A549 (cell line): ENCODE results near the gene PPP1R14D. TPM values are rescaled to one million over a fixed set of nuclear protein-coding genes. Genes with fewer than 3 reads are reported as not detected.

Experiments used
- ATAC-seq, 2 experiments: fragments of 200-7000 bp in 1 of 2; fragments of >200 bp in 1 of 2; cut with Nextera tagmentation in 1 of 2; cut with Tn5 transposase in 1 of 2; 3 replicates each; pipeline versions ENCODE4 v1.8.0 to v1.9.1; 2018 to 2020; ENCODE audit warnings: mild to moderate bottlenecking in 1 of 2, moderate library complexity in 1 of 2
- CTCF ChIA-PET: fragments of 300-600 bp; sonication (Branson Sonifier 250); formaldehyde crosslinking; extraction: SDS; loops from one replicate; lab custom pipeline; 2021; ENCODE audit warnings: antibody characterized with exemption, inconsistent platforms; lab: Yijun Ruan, JAX
- POLR2A ChIA-PET: fragments of 350-600 bp; formaldehyde crosslinking; extraction: SDS; loops from one replicate; lab custom pipeline; 2021; ENCODE audit warnings: antibody characterized with exemption, inconsistent platforms; lab: Yijun Ruan, JAX
- DNase-seq, 2 experiments: peaks; one replicate each; pipeline versions ENCODE4 v3.0.0 to v3.0.0-alpha.2; 2011 to 2016; ENCODE audit warnings: low read depth in 1 of 2, low spot score in 1 of 2
- FAIRE-seq: peaks from 2 replicates; lab custom pipeline; 2011; peaks lifted over from hg19 to GRCh38; lab: Jason Lieb, UNC
- H3K27ac ChIP-seq, 2 experiments: fragments of >200 bp; sonication (Bioruptor Twin); formaldehyde crosslinking; 3 replicates each; pipeline ENCODE4 v1.5.1; 2016 to 2017
- H3K4me1 ChIP-seq: fragments of >200 bp; sonication (Bioruptor Twin); formaldehyde crosslinking; 3 replicates; pipeline ENCODE4 v1.6.1; 2016
- H3K4me2 ChIP-seq: fragments of >200 bp; sonication (Bioruptor Twin); formaldehyde crosslinking; 3 replicates; pipeline ENCODE4 v1.6.1; 2016
- H3K4me3 ChIP-seq: fragments of >200 bp; sonication (Bioruptor Twin); formaldehyde crosslinking; 3 replicates; pipeline ENCODE4 v1.5.1; 2016
- H3K9me3 ChIP-seq: fragments of >200 bp; sonication (Bioruptor Twin); formaldehyde crosslinking; 3 replicates; pipeline ENCODE4 v1.6.1; 2016
- BHLHE40 ChIP-seq: IDR thresholded peaks from 2 replicates; pipeline ENCODE4 v1.6.1; 2012; ENCODE audit warnings: low read depth, low read length, inconsistent platforms
- CBX8 ChIP-seq: fragments of 200-600 bp; sonication (generic); IDR thresholded peaks from 2 replicates; pipeline ENCODE4 v1.6.1; 2016
- CHD4 ChIP-seq: fragments of 200-600 bp; sonication (generic); IDR thresholded peaks from 2 replicates; pipeline ENCODE4 v1.6.1; 2016; ENCODE audit warnings: antibody characterized with exemption, mild to moderate bottlenecking, borderline replicate concordance
- ESRRA ChIP-seq: fragments of 150-350 bp; IDR thresholded peaks from 2 replicates; pipeline ENCODE4 v1.6.1; 2014; ENCODE audit warnings: mild to moderate bottlenecking, low read length, borderline replicate concordance
- FOSB ChIP-seq: fragments of 250-450 bp; sonication (Bioruptor Pico); IDR thresholded peaks from 2 replicates; pipeline ENCODE4 v1.5.0; 2020; ENCODE audit warnings: mild to moderate bottlenecking, moderate library complexity
- FOXS1 ChIP-seq: fragments of 250-450 bp; sonication (Bioruptor Pico); IDR thresholded peaks from 2 replicates; pipeline ENCODE4 v1.5.0; 2020; ENCODE audit warnings: mild to moderate bottlenecking, moderate library complexity
- GATA3 ChIP-seq: IDR thresholded peaks from 2 replicates; pipeline ENCODE4 v1.6.1; 2012; ENCODE audit warnings: borderline replicate concordance
- JUN ChIP-seq, 2 experiments: fragments of >200 bp; sonication (Bioruptor Twin); formaldehyde crosslinking; IDR thresholded peaks; 2 replicates in 1 of 2; 3 replicates in 1 of 2; pipeline ENCODE4 v1.6.1; 2016 to 2017
- MYC ChIP-seq: IDR thresholded peaks from 2 replicates; pipeline ENCODE4 v1.6.1; 2012; ENCODE audit warnings: mild to moderate bottlenecking, inconsistent platforms, low read length, improper control_type of control experiment, borderline replicate concordance
- NFE2L2 ChIP-seq: fragments of 150-350 bp; conservative IDR thresholded peaks from 2 replicates; pipeline ENCODE4 v1.6.1; 2014; ENCODE audit warnings: low read length
- NPAS2 ChIP-seq: fragments of 250-450 bp; sonication (Bioruptor Pico); IDR thresholded peaks from 2 replicates; pipeline ENCODE4 v1.8.0; 2022; ENCODE audit warnings: mild to moderate bottlenecking, moderate library complexity, borderline replicate concordance
- PHF8 ChIP-seq: fragments of 200-600 bp; sonication (generic); IDR thresholded peaks from 2 replicates; pipeline ENCODE4 v1.6.1; 2016; ENCODE audit warnings: low read depth, mild to moderate bottlenecking, antibody characterized with exemption, moderate library complexity, borderline replicate concordance
- POLR2A ChIP-seq: IDR thresholded peaks from 2 replicates; pipeline ENCODE4 v1.6.1; 2012; ENCODE audit warnings: mild to moderate bottlenecking, low read length
- RCOR1 ChIP-seq: fragments of 150-350 bp; IDR thresholded peaks from 2 replicates; pipeline ENCODE4 v1.6.1; 2014; ENCODE audit warnings: antibody characterized with exemption, low read length, low read depth
- RNF2 ChIP-seq: fragments of 200-600 bp; sonication (generic); IDR thresholded peaks from 2 replicates; pipeline ENCODE4 v1.6.1; 2016; ENCODE audit warnings: low read depth, mild to moderate bottlenecking, antibody characterized with exemption, moderate library complexity, borderline replicate concordance
- TFCP2L1 ChIP-seq: fragments of 250-450 bp; sonication (Bioruptor Pico); IDR thresholded peaks from 2 replicates; pipeline ENCODE4 v1.5.0; 2021; ENCODE audit warnings: mild to moderate bottlenecking
- WGBS: methylation state at CpG from one replicate; pipeline ENCODE4 v1.1.6; 2017; ENCODE audit errors: missing lambda C conversion rate; 5-methylcytosine and 5-hydroxymethylcytosine counted together
- polyA plus RNA-seq, 4 experiments: library from polyadenylated mRNA; depleted of rRNA in 3 of 4; stranded (reverse); fragments of >200 nt; fragmentation: RNase III in 1 of 4; extraction: RNeasy Plus Mini Kit Qiagen cat#74134 plus additional on column Dnase treatment in 1 of 4; gene quantifications; 2 replicates in 3 of 4; 3 replicates in 1 of 4; pipeline ENCODE4 v1.2.3, GENCODE V29; 2011 to 2017
- TF ChIP-seq, protein P1 (sequence below): fragments of 250-450 bp; sonication (Bioruptor Pico); IDR thresholded peaks from 2 replicates; pipeline ENCODE4 v1.5.0; 2020; ENCODE audit warnings: low read depth, mild to moderate bottlenecking, moderate library complexity
- TF ChIP-seq, protein P2 (sequence below): fragments of 450-650 bp; IDR thresholded peaks from 2 replicates; pipeline ENCODE4 v1.6.1; 2014; ENCODE audit warnings: antibody characterized with exemption
- TF ChIP-seq, protein P3 (sequence below): fragments of 250-450 bp; sonication (Bioruptor Pico); IDR thresholded peaks from 2 replicates; pipeline ENCODE4 v1.5.0; 2021; ENCODE audit warnings: mild to moderate bottlenecking, moderate library complexity, borderline replicate concordance
- TF ChIP-seq, protein P4 (sequence below): fragments of >200 bp; sonication (Bioruptor Twin); formaldehyde crosslinking; IDR thresholded peaks from 2 replicates; pipeline ENCODE4 v1.6.1; 2016
- TF ChIP-seq, protein P5 (sequence below): fragments of >200 bp; sonication (Bioruptor Twin); formaldehyde crosslinking; IDR thresholded peaks from 3 replicates; pipeline ENCODE4 v1.5.1; 2016

PPP1R14D gene
- polyA plus RNA-seq, 2 of the 4 experiments (the other 2 are of a cell fraction): 0.21 to 1.1 TPM

DNA sequence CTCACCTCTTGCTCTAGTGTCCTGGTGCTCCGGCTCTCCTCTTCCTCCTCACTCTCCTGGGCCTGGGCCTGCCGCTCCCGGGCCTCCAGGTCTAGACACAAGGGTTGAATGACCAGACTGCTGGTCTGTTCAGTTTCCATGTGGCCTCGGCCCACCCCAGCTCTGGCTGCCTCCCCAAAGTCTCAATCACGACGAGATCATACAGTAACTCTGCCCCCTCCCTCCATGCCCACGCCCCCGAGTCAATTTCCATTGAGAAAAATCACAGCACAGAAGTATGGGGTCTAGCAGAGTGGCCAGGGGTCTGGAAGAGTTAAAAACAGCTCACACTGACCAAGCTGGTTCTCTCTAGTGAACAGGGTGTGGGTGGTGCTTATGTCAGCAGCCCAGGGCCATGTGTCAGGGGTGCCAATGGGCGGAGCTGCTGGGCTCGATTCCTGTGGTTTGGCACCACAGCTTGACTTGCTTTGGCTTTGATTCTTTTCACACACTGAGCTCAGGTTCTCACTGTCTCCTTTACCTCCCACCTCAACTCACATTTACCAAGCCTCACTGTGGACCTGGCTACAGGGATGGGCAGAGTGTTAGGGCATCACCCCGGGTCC, 51.9 kb downstream of the PPP1R14D start:
- TF ChIP-seq CBX8 (no peak), RNF2 (no peak), NPAS2 (CRISPR knock-in tag) (no peak)
- TF ChIP-seq, protein P1, sequence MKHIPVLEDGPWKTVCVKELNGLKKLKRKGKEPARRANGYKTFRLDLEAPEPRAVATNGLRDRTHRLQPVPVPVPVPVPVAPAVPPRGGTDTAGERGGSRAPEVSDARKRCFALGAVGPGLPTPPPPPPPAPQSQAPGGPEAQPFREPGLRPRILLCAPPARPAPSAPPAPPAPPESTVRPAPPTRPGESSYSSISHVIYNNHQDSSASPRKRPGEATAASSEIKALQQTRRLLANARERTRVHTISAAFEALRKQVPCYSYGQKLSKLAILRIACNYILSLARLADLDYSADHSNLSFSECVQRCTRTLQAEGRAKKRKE (CRISPR knock-in tag): no peak
- Histone ChIP-seq H3K4me3 (no peak overlapping the region), H3K27ac (no peak overlapping the region), H3K4me2 (no peak overlapping the region), H3K4me1 (no peaks in the 10 kb centered on the region), H3K9me3 (no peaks in the 10 kb centered on the region)
- CTCF ChIA-PET: interaction anchor here (1.0 to 6.2 kb wide), 5 partner anchors 11 to 117 kb away, joined by 3 to 40 read pairs (median 5); partner anchors contain the start of genes GCHFR, RHOV and VPS18
- FAIRE-seq: no peak
- DNase-seq: no peak
- POLR2A ChIA-PET: no interaction called here
- ATAC-seq: no peak
- WGBS: 82% methylated on average over 8 of the region's 11 CpGs

DNA sequence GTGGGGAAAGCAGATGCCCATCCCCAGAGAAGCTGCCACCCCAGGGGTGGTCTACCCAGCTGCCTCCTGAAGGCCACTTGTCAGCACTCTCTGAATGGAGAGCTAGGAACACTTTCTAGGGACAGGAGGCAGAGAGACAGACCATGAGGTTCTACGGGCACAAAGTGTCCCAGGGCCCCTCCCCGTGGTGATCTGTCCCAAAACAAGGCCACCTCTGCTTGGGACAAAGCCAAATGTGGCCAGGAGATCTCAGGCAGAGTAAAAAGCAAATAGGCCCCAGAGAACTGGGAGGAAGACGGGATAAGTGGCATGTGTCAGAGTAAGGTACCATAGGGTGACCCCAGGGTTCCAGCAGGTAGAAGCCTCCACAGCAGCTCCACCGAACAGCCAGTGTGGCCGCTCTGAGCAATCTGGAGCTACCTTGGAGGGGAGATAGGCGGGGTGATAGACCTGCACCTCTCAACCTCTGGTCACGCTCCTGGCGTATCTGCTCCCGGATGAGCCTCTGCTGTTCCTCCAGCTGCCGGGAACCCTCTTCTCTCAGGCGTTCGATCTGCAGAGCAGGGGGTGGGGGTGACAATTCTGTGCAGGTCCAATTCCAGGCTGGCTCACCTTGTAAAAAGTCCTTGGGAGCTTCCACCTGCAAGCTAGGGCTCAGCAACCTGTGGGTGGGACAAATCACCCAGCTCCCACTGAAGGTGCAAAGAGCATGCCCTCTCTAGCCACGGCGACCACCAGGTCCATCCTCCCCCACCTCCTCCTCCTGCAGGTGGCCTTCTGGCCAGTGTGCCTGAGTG, 52.6 kb downstream of the PPP1R14D start:
- Histone ChIP-seq H3K4me2 (no peak overlapping the region), H3K4me3 (no peak overlapping the region), H3K9me3 (no peaks in the 10 kb centered on the region), H3K4me1 (no peaks in the 10 kb centered on the region), H3K27ac (no peak overlapping the region)
- ChIA-PET POLR2A (no interaction called here), CTCF (interaction anchor here (1.0 to 6.2 kb wide), 7 partner anchors 9 to 118 kb away, joined by 3 to 40 read pairs (median 4); partner anchors contain the start of genes GCHFR, RHOV and VPS18)
- no peak for FAIRE-seq
- 94% methylated on average over 10 of the region's 14 CpGs for WGBS
- ATAC-seq: no peak
- no peak for DNase-seq
- TF ChIP-seq JUN (IDR thresholded peaks at IDR 0.05) (no peak), BHLHE40 (no peak), RCOR1 (no peak), TFCP2L1 (no peak), MYC (no peak), ESRRA (no peak), FOXS1 (no peak), FOSB (CRISPR knock-in tag) (no peak), NFE2L2 (no peak), PHF8 (no peak), POLR2A (no peak), GATA3 (no peak), CHD4 (no peak)
- TF ChIP-seq, protein P1 (CRISPR knock-in tag): no peak
- TF ChIP-seq, protein P2, sequence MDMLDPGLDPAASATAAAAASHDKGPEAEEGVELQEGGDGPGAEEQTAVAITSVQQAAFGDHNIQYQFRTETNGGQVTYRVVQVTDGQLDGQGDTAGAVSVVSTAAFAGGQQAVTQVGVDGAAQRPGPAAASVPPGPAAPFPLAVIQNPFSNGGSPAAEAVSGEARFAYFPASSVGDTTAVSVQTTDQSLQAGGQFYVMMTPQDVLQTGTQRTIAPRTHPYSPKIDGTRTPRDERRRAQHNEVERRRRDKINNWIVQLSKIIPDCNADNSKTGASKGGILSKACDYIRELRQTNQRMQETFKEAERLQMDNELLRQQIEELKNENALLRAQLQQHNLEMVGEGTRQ: no peak
- TF ChIP-seq, protein P3, sequence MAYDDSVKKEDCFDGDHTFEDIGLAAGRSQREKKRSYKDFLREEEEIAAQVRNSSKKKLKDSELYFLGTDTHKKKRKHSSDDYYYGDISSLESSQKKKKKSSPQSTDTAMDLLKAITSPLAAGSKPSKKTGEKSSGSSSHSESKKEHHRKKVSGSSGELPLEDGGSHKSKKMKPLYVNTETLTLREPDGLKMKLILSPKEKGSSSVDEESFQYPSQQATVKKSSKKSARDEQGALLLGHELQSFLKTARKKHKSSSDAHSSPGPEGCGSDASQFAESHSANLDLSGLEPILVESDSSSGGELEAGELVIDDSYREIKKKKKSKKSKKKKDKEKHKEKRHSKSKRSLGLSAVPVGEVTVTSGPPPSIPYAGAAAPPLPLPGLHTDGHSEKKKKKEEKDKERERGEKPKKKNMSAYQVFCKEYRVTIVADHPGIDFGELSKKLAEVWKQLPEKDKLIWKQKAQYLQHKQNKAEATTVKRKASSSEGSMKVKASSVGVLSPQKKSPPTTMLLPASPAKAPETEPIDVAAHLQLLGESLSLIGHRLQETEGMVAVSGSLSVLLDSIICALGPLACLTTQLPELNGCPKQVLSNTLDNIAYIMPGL: no peak
- TF ChIP-seq, protein P4, sequence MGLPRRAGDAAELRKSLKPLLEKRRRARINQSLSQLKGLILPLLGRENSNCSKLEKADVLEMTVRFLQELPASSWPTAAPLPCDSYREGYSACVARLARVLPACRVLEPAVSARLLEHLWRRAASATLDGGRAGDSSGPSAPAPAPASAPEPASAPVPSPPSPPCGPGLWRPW: no peak
- TF ChIP-seq, protein P5, sequence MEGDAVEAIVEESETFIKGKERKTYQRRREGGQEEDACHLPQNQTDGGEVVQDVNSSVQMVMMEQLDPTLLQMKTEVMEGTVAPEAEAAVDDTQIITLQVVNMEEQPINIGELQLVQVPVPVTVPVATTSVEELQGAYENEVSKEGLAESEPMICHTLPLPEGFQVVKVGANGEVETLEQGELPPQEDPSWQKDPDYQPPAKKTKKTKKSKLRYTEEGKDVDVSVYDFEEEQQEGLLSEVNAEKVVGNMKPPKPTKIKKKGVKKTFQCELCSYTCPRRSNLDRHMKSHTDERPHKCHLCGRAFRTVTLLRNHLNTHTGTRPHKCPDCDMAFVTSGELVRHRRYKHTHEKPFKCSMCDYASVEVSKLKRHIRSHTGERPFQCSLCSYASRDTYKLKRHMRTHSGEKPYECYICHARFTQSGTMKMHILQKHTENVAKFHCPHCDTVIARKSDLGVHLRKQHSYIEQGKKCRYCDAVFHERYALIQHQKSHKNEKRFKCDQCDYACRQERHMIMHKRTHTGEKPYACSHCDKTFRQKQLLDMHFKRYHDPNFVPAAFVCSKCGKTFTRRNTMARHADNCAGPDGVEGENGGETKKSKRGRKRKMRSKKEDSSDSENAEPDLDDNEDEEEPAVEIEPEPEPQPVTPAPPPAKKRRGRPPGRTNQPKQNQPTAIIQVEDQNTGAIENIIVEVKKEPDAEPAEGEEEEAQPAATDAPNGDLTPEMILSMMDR: no peak
